K562 (cell line): ENCODE measurements around the gene FN3K. TPM values are rescaled to one million over a fixed set of nuclear protein-coding genes. Genes with fewer than 3 reads are reported as not detected.

Experiments
- ATAC-seq: fragments of 200-7000 bp; cut with Tn5 transposase; 3 replicates; pipeline ENCODE4 v1.9.1; 2020; ENCODE audit warnings: moderate library complexity
- BruUV-seq: library from RNA; stranded (reverse); fragments of 400-500 nt; replicated peaks from 2 replicates; lab custom pipeline; 2021; lab: Mats Ljungman, UMichigan
- CTCF ChIA-PET: fragments of 300-600 bp; formaldehyde crosslinking; extraction: SDS; loops from one replicate; lab custom pipeline; 2021; ENCODE audit warnings: low intra/inter-chr PET ratio; lab: Yijun Ruan, JAX
- POLR2A ChIA-PET: fragments of 300-600, 350-650 bp; sonication (Branson Sonifier 250); formaldehyde crosslinking; extraction: SDS; loops from one replicate; lab custom pipeline; 2021; ENCODE audit warnings: antibody characterized with exemption, inconsistent platforms; lab: Yijun Ruan, JAX
- DNase-seq, 4 experiments: peaks; one replicate each; pipeline versions ENCODE4 v3.0.0 to v3.0.0-alpha.2; 2011 to 2018; ENCODE audit warnings: low spot score in 3 of 4, mixed read lengths in 3 of 4; ENCODE audit errors: extremely low read depth in 1 of 4
- FAIRE-seq: peaks from 2 replicates; lab custom pipeline; 2011; peaks lifted over from hg19 to GRCh38; lab: Jason Lieb, UNC
- H2AFZ ChIP-seq: 2 replicates; pipeline ENCODE4 v1.6.0; 2011; ENCODE audit warnings: low read depth, low read length, control low read depth, inconsistent platforms
- H3K27ac ChIP-seq: fragments of 200-600 bp; 3 replicates; pipeline ENCODE4 v1.8.0; 2011; ENCODE audit warnings: low read depth, mild to moderate bottlenecking, control low read depth, inconsistent platforms, low read length, moderate library complexity, mixed read lengths; ENCODE audit errors: extremely low read depth
- H3K27me3 ChIP-seq, 2 experiments: fragments of 300-600 bp in 1 of 2; 2 replicates in 1 of 2; 3 replicates in 1 of 2; pipeline versions ENCODE4 v1.6.0 to v1.8.0; 2011; ENCODE audit warnings: inconsistent platforms in 2 of 2, low read length in 2 of 2, mild to moderate bottlenecking in 1 of 2, mixed read lengths in 1 of 2, moderate library complexity in 1 of 2; ENCODE audit not compliant: control insufficient read depth in 2 of 2, insufficient read depth in 2 of 2
- H3K36me3 ChIP-seq: fragments of 300-600 bp; 3 replicates; pipeline ENCODE4 v1.8.0; 2011; ENCODE audit warnings: mild to moderate bottlenecking, low read length, inconsistent platforms; ENCODE audit not compliant: control insufficient read depth, insufficient read depth
- H3K4me1 ChIP-seq, 2 experiments: fragments of 200-600 bp in 1 of 2; replicated peaks in 1 of 2; 2 replicates in 1 of 2; 3 replicates in 1 of 2; pipeline versions ENCODE4 v1.5.1 to v1.8.0; 2011; ENCODE audit warnings: inconsistent platforms in 2 of 2, low read length in 2 of 2, mild to moderate bottlenecking in 1 of 2, mixed read lengths in 1 of 2, moderate library complexity in 1 of 2; ENCODE audit not compliant: control insufficient read depth in 2 of 2, insufficient read depth in 2 of 2
- H3K4me2 ChIP-seq: 2 replicates; pipeline ENCODE4 v1.6.1; 2011; ENCODE audit warnings: low read length, control low read depth, inconsistent platforms, mixed read lengths; ENCODE audit not compliant: insufficient read depth
- H3K4me3 ChIP-seq: fragments of 200-600 bp; sonication (generic), shearing (Covaris generic); 2 replicates; pipeline ENCODE4 v1.5.1; 2016; ENCODE audit warnings: control low read depth, inconsistent platforms
- H3K79me2 ChIP-seq: fragments of 200-600 bp; 3 replicates; pipeline ENCODE4 v1.8.0; 2011; ENCODE audit warnings: low read length, inconsistent platforms; ENCODE audit not compliant: control insufficient read depth, insufficient read depth
- H3K9ac ChIP-seq, 2 experiments: 2 replicates each; pipeline versions ENCODE4 v1.6.0 to v1.6.1; 2011; ENCODE audit warnings: low read depth in 2 of 2, low read length in 2 of 2, control low read depth in 1 of 2, inconsistent platforms in 1 of 2, mild to moderate bottlenecking in 1 of 2, mixed read lengths in 1 of 2; ENCODE audit not compliant: insufficient read depth in 1 of 2
- H3K9me1 ChIP-seq: one replicate; pipeline ENCODE4 v1.6.0; 2011; ENCODE audit warnings: inconsistent platforms, mild to moderate bottlenecking, low read length, moderate library complexity; ENCODE audit not compliant: control insufficient read depth, insufficient read depth
- H3K9me3 ChIP-seq: replicated peaks from 2 replicates; pipeline ENCODE4 v1.5.1; 2011; ENCODE audit warnings: low read depth, low read length, inconsistent platforms; ENCODE audit not compliant: control insufficient read depth, insufficient read depth
- H4K20me1 ChIP-seq: replicated peaks from 2 replicates; pipeline ENCODE4 v1.6.1; 2011; ENCODE audit warnings: low read length, inconsistent platforms, mixed read lengths; ENCODE audit not compliant: control insufficient read depth, insufficient read depth
- DPF2 ChIP-seq: fragments of 450-650 bp; IDR thresholded peaks from 2 replicates; pipeline ENCODE4 v1.6.1; 2016
- NFE2L1 ChIP-seq: fragments of 450-650 bp; IDR thresholded peaks from 2 replicates; pipeline ENCODE4 v1.6.1; 2016; ENCODE audit warnings: missing genetic modification characterization, low read depth, mild to moderate bottlenecking, missing compliant biosample characterization, moderate library complexity, borderline replicate concordance
- PTTG1 ChIP-seq: fragments of 450-650 bp; IDR thresholded peaks from 2 replicates; pipeline ENCODE4 v1.6.1; 2016; ENCODE audit warnings: low read depth, mild to moderate bottlenecking, missing genetic modification characterization, missing compliant biosample characterization
- PURB ChIP-seq: sonication (generic); formaldehyde crosslinking; IDR thresholded peaks from 2 replicates; pipeline ENCODE4 v1.9.0; 2021; ENCODE audit warnings: low read depth, mild to moderate bottlenecking, missing genetic modification reagents
- ZNF3 ChIP-seq: fragments of 250-450 bp; sonication (Bioruptor Pico); IDR thresholded peaks from 2 replicates; pipeline ENCODE4 v1.5.0; 2021; ENCODE audit warnings: mild to moderate bottlenecking, moderate library complexity
- WGBS: fragments of 100-300 bp; shearing (Covaris generic); methylation state at CpG from one replicate; pipeline ENCODE4 v1.1.6; 2016; ENCODE audit warnings: low coverage, mixed read lengths; ENCODE audit not compliant: insufficient coverage; ENCODE audit errors: missing lambda C conversion rate; 5-methylcytosine and 5-hydroxymethylcytosine counted together
- in situ Hi-C: fragments of 300-500 bp; cut with MboI; formaldehyde crosslinking; loops from 4 replicates; pipeline ENCODE4 v1.15.0; 2018; ENCODE audit warnings: inconsistent platforms, mixed read lengths
- intact Hi-C: fragments of 100-400 bp; cut with micrococcal nuclease; formaldehyde crosslinking; loops from 2 replicates; pipeline ENCODE4 v1.14.2; 2022
- polyA plus RNA-seq, 8 experiments: library from polyadenylated mRNA; depleted of rRNA in 4 of 8; stranded (reverse) in 5 of 8; unstranded in 3 of 8; fragments of >200 nt; fragmentation: Nextera tagmentation in 2 of 8; fragmentation: Illumina TruSeq in 1 of 8; extraction: Ambion mirVana in 2 of 8; extraction: Trizol in 1 of 8; gene quantifications; 2 replicates each; pipeline versions ENCODE4 v1.2.1 to v1.2.3, GENCODE V29; 2011 to 2014; ENCODE audit warnings: inconsistent platforms in 1 of 8, missing spikeins in 1 of 8
- total RNA-seq, 7 experiments: library from RNA; depleted of rRNA in 6 of 7; stranded (reverse); fragments of >200 nt in 6 of 7; fragmentation: Illumina TruSeq in 2 of 7; extraction: Trizol in 2 of 7; gene quantifications; 2 replicates each; pipeline versions ENCODE4 v1.2.1 to v1.2.3, GENCODE V29; 2011 to 2021; ENCODE audit warnings: low replicate concordance in 1 of 7
- TF ChIP-seq, protein P1 (sequence below): fragments of 200-600 bp; sonication (generic); IDR thresholded peaks from one replicate; pipeline ENCODE4 v1.6.1; 2012; ENCODE audit warnings: mild to moderate bottlenecking, low read depth, low read length, inconsistent platforms
- TF ChIP-seq, protein P2 (sequence below): fragments of 450-650 bp; IDR thresholded peaks from 2 replicates; pipeline ENCODE4 v1.6.1; 2017; ENCODE audit warnings: antibody characterized with exemption, mild to moderate bottlenecking

Gene FN3K
- total and polyA plus RNA-seq, 9 of the 15 experiments (the other 6 are each of a cell fraction or from before 2014, with no cell fraction given) = 0.08 to 22.7 (median 3.8) TPM

DNA sequence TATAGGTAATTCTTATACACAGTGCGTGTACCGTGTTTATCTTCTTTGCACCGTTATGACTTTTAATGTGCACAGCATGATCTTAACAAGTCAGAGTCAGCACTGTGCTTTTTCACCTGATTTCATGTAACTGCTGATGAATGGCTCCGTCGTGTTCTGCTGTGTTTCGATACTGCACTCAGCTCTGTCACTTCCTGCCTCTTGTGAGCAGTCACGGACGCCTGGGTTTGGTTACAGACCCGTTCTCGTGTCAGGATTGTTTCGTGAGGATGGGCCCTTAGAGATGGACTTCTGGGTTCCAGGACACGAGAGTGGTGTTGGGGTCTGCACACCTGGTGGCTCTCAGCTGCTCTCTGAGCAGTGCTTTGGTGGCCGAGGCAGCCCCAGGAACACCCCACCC is 41.0 kb downstream of the FN3K start:
- peaks cover 49% of the 10 kb centered on the region for H3K36me3 ChIP-seq
- ATAC-seq = no peak
- TF ChIP-seq DPF2 (no peak), ZNF3 (CRISPR knock-in tag) (no peak), PURB (no peak), NFE2L1 (tag) (no peak), PTTG1 (tag) (no peak)
- TF ChIP-seq, protein P1, sequence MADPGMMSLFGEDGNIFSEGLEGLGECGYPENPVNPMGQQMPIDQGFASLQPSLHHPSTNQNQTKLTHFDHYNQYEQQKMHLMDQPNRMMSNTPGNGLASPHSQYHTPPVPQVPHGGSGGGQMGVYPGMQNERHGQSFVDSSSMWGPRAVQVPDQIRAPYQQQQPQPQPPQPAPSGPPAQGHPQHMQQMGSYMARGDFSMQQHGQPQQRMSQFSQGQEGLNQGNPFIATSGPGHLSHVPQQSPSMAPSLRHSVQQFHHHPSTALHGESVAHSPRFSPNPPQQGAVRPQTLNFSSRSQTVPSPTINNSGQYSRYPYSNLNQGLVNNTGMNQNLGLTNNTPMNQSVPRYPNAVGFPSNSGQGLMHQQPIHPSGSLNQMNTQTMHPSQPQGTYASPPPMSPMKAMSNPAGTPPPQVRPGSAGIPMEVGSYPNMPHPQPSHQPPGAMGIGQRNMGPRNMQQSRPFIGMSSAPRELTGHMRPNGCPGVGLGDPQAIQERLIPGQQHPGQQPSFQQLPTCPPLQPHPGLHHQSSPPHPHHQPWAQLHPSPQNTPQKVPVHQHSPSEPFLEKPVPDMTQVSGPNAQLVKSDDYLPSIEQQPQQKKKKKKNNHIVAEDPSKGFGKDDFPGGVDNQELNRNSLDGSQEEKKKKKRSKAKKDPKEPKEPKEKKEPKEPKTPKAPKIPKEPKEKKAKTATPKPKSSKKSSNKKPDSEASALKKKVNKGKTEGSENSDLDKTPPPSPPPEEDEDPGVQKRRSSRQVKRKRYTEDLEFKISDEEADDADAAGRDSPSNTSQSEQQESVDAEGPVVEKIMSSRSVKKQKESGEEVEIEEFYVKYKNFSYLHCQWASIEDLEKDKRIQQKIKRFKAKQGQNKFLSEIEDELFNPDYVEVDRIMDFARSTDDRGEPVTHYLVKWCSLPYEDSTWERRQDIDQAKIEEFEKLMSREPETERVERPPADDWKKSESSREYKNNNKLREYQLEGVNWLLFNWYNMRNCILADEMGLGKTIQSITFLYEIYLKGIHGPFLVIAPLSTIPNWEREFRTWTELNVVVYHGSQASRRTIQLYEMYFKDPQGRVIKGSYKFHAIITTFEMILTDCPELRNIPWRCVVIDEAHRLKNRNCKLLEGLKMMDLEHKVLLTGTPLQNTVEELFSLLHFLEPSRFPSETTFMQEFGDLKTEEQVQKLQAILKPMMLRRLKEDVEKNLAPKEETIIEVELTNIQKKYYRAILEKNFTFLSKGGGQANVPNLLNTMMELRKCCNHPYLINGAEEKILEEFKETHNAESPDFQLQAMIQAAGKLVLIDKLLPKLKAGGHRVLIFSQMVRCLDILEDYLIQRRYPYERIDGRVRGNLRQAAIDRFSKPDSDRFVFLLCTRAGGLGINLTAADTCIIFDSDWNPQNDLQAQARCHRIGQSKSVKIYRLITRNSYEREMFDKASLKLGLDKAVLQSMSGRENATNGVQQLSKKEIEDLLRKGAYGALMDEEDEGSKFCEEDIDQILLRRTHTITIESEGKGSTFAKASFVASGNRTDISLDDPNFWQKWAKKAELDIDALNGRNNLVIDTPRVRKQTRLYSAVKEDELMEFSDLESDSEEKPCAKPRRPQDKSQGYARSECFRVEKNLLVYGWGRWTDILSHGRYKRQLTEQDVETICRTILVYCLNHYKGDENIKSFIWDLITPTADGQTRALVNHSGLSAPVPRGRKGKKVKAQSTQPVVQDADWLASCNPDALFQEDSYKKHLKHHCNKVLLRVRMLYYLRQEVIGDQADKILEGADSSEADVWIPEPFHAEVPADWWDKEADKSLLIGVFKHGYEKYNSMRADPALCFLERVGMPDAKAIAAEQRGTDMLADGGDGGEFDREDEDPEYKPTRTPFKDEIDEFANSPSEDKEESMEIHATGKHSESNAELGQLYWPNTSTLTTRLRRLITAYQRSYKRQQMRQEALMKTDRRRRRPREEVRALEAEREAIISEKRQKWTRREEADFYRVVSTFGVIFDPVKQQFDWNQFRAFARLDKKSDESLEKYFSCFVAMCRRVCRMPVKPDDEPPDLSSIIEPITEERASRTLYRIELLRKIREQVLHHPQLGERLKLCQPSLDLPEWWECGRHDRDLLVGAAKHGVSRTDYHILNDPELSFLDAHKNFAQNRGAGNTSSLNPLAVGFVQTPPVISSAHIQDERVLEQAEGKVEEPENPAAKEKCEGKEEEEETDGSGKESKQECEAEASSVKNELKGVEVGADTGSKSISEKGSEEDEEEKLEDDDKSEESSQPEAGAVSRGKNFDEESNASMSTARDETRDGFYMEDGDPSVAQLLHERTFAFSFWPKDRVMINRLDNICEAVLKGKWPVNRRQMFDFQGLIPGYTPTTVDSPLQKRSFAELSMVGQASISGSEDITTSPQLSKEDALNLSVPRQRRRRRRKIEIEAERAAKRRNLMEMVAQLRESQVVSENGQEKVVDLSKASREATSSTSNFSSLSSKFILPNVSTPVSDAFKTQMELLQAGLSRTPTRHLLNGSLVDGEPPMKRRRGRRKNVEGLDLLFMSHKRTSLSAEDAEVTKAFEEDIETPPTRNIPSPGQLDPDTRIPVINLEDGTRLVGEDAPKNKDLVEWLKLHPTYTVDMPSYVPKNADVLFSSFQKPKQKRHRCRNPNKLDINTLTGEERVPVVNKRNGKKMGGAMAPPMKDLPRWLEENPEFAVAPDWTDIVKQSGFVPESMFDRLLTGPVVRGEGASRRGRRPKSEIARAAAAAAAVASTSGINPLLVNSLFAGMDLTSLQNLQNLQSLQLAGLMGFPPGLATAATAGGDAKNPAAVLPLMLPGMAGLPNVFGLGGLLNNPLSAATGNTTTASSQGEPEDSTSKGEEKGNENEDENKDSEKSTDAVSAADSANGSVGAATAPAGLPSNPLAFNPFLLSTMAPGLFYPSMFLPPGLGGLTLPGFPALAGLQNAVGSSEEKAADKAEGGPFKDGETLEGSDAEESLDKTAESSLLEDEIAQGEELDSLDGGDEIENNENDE = no peak
- TF ChIP-seq, protein P2, sequence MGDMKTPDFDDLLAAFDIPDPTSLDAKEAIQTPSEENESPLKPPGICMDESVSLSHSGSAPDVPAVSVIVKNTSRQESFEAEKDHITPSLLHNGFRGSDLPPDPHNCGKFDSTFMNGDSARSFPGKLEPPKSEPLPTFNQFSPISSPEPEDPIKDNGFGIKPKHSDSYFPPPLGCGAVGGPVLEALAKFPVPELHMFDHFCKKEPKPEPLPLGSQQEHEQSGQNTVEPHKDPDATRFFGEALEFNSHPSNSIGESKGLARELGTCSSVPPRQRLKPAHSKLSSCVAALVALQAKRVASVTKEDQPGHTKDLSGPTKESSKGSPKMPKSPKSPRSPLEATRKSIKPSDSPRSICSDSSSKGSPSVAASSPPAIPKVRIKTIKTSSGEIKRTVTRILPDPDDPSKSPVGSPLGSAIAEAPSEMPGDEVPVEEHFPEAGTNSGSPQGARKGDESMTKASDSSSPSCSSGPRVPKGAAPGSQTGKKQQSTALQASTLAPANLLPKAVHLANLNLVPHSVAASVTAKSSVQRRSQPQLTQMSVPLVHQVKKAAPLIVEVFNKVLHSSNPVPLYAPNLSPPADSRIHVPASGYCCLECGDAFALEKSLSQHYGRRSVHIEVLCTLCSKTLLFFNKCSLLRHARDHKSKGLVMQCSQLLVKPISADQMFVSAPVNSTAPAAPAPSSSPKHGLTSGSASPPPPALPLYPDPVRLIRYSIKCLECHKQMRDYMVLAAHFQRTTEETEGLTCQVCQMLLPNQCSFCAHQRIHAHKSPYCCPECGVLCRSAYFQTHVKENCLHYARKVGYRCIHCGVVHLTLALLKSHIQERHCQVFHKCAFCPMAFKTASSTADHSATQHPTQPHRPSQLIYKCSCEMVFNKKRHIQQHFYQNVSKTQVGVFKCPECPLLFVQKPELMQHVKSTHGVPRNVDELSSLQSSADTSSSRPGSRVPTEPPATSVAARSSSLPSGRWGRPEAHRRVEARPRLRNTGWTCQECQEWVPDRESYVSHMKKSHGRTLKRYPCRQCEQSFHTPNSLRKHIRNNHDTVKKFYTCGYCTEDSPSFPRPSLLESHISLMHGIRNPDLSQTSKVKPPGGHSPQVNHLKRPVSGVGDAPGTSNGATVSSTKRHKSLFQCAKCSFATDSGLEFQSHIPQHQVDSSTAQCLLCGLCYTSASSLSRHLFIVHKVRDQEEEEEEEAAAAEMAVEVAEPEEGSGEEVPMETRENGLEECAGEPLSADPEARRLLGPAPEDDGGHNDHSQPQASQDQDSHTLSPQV = no peak

More for the DNA sequence above, 41.0 kb downstream of the FN3K start:
- Histone ChIP-seq H3K9me3 (no peaks in the 10 kb centered on the region), H3K4me3 (no peak overlapping the region), H3K4me2 (no peak overlapping the region), H3K27ac (no peak overlapping the region), H3K4me1 (peaks cover 0 to 15% of the 10 kb centered on the region in 2 experiments; a peak in 2 of 5 replicates), H3K79me2 (peaks cover 7% of the 10 kb centered on the region), H3K9ac (no peak overlapping the region), H3K9me1 (no peaks in the 10 kb centered on the region), H4K20me1 (no peaks in the 10 kb centered on the region), H3K27me3 (no peaks in the 10 kb centered on the region), H2AFZ (no peak overlapping the region)
- DNase-seq (no peak), FAIRE-seq (no peak)
- in situ Hi-C loops = no loop called here
- 96% methylated on average over 13 of the region's 13 CpGs for WGBS
- intact Hi-C loops = no loop called here
- BruUV-seq = no TSS peak
- POLR2A ChIA-PET = interaction anchor here (0.7 kb wide), 1 partner anchor 18 kb away, joined by 3 read pairs; no protein-coding TSS in a partner anchor
- CTCF ChIA-PET = no interaction called here
